NB4 (cell line): Measurements from ENCODE around the gene CHMP1B.

Source experiments
- POLR2A ChIP-seq: IDR thresholded peaks from 2 replicates; pipeline ENCODE4 v1.6.1; 2011; ENCODE audit warnings: mild to moderate bottlenecking; ENCODE audit not compliant: insufficient read length; ENCODE audit errors: extremely low read depth
- TF ChIP-seq, protein P1 (sequence below): IDR thresholded peaks from one replicate; pipeline ENCODE4 v1.5.1; 2012; ENCODE audit warnings: low read depth, low read length

- TF ChIP-seq, protein P1, sequence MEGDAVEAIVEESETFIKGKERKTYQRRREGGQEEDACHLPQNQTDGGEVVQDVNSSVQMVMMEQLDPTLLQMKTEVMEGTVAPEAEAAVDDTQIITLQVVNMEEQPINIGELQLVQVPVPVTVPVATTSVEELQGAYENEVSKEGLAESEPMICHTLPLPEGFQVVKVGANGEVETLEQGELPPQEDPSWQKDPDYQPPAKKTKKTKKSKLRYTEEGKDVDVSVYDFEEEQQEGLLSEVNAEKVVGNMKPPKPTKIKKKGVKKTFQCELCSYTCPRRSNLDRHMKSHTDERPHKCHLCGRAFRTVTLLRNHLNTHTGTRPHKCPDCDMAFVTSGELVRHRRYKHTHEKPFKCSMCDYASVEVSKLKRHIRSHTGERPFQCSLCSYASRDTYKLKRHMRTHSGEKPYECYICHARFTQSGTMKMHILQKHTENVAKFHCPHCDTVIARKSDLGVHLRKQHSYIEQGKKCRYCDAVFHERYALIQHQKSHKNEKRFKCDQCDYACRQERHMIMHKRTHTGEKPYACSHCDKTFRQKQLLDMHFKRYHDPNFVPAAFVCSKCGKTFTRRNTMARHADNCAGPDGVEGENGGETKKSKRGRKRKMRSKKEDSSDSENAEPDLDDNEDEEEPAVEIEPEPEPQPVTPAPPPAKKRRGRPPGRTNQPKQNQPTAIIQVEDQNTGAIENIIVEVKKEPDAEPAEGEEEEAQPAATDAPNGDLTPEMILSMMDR, result no peak
- TF ChIP-seq POLR2A, result no peak
Observed at GRCh38 chr18:11839556-11839955, 11.7 kb upstream of the CHMP1B start.
